Hematopoietic multipotent progenitor cell treated with erythropoietin and hydrocortisone succinate and interleukin-3 and kit ligand, for 17 days (in vitro differentiated cells): ENCODE data around the gene MIER3.

ENCODE experiments used
- DNase-seq: peaks from one replicate; pipeline ENCODE4 v3.0.0-alpha.2; 2015; ENCODE audit warnings: low spot score

MIER3 gene

DNA sequence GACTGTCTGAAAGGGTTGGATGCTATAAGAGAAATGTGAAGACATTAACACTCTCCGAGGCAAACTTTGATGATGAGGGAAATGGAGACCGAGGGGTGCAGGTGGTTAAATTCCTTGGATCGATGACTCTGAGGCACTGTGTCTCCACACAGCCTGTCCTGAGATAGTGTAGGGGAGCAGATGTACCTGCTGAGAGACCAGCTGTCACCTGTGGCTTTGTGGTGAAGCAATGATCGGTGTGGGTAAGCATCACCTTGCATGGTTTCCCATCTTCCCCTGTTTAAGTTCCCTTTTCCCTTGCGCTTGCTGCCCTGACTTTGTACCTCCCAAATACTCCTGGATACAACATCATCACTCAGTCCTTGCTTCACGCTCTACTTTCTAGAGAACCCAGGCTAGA is 9.8 kb upstream of the MIER3 start:
- DNase-seq, result no peak

DNA sequence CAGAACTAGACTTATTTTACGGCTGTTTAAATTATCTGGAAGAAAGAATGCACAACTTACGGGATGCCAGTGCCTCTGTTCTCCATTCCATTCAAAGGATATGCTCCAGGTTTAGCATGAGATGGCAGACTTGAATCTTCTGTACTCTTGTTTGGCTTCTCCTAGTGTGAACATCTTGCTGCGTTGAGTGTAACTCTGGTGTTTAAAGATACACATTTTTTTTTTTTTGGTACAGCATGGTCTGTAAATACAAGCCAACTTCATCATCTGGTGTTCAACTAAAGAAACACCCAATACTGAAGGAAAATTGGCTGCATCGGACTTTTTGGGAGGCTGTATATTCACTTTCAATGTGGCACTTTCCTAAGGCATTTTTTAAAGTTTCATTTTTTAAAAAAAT is 7.4 kb upstream of the MIER3 start:
- DNase-seq, result no peak

DNA sequence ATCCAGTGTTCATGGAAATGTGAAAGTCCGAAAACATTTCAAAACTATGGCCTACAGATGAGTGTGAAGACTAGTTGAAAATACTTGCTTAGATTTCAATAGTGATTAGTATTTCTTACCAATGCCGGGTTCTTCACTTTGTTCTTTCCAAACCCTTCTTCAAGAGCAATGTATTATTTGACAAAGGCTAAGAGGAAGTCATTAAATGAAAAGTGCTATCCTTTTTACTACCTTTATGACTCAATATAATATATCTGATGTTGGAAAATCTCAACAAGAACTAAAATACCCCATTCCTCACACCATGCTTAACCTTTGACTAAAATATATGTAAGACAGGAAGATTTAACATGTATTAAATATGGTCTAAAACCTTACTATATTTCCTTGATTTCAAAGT is 6.7 kb upstream of the MIER3 start:
- DNase-seq, result no peak

DNA sequence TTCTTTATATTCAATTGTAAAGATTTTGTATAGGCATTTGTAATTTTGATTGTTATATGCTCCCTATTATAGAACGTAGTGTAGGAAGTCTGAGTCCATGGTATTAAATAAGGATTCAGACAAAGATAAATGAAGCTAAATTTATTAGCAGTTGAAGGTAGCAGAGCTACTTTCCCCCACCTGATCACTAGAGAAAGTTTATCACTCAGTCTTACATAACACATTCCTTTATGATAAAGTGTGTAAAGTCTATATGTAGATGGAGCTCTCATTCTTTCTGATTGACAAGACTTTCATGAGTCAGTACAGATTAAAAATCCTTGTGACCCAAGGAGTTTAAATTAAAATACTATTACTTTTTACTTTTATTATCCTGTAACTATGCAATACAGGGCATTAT is 2.3 kb upstream of the MIER3 start:
- DNase-seq, result no peak

- DNase-seq, result peak; percentile 26
Measured at GRCh38 chr5:56951126-56951945, 587 bp downstream of the MIER3 start.

DNA sequence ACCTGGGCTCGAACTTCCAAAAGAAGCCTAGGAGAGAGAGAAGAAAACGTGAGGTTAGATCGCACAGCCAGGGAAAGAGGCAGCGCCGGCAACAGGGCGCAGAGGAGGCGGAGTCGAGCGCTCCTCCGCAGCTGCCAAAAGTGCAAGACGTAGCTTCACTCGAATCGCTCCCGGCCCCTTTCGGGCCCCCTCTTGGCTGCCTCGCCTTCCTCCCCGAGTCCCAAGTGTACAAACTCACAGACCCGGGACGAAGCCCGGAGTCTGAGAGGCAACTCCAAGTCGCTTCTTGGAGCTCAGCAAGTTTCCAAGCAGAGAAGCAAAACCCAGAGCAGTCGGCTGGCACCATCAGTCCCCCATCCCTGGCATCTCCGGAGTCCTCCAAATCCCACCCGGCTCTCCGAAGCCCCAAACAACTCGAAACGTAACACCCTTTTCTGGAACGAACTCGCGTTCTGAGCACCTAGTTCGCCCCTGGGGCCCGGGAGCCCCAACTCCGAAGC is 1.2 kb downstream of the MIER3 start:
- DNase-seq, result peak; percentile 52

DNA sequence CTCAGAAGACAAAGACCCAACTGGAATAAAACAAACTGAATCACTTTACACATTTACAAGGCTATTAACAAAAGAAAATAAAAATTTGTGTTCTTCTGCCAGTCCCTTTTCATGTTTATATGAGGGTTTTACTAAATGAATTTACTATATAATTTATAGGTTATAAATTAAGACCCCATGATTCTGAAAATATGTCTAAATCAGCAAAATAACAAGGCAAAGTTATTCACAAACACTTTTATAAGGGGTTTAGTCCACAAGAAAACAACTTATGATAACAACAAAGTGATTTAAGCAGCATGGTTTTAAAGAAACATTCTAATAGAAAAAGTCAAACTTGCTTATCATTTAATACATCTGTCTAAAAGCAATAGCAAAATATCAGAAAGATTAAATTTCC is 4.9 kb downstream of the MIER3 start:
- DNase-seq, result no peak

DNA sequence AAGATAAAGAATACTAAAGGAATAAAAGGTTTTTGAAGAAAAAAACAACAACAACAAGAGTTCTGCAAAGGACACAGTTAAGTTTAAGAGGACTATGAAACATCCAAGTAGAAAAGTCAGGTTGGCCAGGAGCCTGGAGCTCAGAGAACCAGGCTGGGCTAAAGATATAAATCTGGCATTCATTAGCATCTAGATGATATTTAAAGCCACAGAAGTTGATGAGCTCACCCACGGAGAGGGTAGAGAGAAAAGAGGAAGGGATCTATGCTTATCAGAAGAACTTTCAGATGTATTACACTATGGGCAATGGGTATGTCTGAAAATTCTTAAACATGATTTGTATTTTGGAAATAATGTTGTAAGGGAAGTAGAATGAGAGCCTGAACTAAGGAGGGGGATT is 9.9 kb downstream of the MIER3 start:
- DNase-seq, result no peak

DNA sequence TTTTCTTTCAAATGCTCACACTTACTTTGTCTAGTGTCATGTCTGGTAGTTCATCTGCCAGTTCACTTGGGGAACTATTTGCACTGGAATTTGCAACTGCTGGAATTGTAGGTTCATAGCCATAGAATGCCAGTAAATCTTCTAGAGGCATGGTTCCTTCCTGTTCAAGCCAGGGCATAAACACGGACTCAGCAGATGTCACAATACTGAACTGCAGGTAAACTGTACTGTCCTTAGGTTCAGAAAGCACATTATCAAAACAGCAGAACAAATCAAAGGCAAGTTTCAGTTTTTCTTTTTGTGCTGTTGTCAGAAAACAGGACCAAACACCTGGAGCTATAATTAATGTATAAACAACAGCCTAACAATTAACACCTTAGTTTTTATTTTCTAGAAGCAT is 13.1 kb downstream of the MIER3 start:
- no peak for DNase-seq

DNA sequence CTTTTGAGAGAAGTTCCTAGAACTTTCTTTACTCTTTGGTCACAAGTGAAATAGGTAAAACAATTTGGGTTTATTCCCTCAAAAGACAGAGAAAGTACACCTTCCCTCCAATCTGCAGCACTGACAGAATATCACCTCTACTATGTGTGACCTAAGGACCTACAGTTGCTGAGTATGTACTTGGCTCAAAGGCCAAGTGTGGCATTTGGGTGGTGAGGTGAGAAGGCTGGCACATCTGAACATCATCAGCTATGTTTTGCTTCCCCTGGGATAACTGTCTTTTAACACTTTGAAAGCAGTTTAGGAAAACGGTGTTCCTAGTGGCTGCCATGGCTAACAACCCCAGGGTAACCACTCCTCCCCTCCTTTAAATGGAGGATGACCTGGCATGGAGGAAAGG is 17.6 kb downstream of the MIER3 start:
- no peak for DNase-seq

DNA sequence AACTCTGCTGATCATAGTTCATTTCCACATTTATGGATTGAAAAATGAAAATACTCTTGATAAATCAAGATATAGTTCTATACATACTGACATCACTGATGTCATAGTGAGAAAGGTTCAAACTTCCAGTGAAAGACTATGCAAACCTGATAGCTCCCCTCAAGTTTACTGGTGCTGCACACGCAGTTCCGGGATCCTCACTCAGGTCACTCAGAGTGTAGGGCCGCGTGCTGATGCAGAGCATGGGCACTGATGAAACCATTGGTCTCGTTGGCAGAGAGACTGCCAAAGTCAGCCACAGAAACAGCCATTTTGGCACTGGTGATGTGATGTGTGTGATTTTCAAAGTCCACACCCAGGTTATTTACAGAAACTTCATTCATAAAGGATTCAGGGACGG is 29.0 kb downstream of the MIER3 start:
- no peak for DNase-seq

DNA sequence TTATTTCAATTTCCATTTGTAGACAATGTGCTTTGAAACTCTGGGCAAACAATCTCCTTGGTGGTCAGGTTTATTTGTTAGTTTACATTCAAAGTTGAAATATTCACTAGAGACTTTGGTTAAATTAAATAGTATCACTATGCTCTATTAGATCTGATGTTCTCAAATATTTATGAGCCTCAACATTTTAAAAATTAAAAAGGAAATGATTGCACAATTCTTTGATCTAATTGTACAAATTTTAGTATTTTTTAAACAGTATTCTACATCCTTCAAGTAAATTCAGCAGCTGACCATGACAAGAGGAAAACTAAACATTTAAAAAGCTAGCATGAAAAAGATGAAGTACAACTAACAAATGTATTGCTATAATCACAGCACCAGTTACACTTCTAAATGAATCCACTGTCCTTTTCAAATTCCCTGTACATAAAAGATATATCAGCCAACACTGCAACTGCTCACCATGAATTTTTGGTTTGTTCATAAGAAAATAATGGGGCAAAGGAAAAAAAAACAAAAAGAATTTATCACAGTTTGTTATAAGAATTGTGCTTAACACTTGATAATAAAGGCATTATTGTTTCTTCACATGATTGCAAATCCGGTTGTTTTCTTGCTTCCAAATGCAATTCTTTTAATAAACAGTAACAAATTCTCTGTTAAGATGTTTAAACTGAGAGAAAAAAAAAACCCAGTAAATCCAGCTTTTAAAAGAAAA is 31.8 kb downstream of the MIER3 start:
- no peak for DNase-seq

- no peak for DNase-seq
Measured at GRCh38 chr5:56918054-56918453, 33.9 kb downstream of the MIER3 start.

DNA sequence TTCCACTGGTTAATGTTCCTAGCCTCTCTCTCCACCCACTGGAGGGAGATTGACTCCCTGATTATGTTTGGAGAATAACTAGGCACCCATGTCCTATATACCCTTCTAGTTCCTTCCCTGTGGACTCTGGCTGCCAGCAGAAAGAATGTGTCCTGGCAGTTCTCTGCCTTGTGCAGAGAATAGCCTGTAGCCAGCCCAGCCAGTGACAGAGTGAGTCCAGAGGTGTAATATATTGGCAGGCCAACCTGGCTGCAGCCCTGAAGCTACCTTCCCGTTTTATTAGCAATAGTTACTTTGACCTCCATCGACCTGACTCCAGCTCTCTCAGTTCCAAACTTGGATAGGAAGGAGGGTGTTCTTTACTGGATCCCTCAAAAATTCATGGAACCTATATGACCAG is 34.4 kb downstream of the MIER3 start:
- DNase-seq, result no peak

- no peak for DNase-seq
Measured at GRCh38 chr5:56914678-56915077, 37.2 kb downstream of the MIER3 start.

- no peak for DNase-seq
Measured at GRCh38 chr5:56913766-56914165, 38.2 kb downstream of the MIER3 start.

- DNase-seq, result no peak
Measured at GRCh38 chr5:56910210-56910965, 41.5 kb downstream of the MIER3 start.

DNA sequence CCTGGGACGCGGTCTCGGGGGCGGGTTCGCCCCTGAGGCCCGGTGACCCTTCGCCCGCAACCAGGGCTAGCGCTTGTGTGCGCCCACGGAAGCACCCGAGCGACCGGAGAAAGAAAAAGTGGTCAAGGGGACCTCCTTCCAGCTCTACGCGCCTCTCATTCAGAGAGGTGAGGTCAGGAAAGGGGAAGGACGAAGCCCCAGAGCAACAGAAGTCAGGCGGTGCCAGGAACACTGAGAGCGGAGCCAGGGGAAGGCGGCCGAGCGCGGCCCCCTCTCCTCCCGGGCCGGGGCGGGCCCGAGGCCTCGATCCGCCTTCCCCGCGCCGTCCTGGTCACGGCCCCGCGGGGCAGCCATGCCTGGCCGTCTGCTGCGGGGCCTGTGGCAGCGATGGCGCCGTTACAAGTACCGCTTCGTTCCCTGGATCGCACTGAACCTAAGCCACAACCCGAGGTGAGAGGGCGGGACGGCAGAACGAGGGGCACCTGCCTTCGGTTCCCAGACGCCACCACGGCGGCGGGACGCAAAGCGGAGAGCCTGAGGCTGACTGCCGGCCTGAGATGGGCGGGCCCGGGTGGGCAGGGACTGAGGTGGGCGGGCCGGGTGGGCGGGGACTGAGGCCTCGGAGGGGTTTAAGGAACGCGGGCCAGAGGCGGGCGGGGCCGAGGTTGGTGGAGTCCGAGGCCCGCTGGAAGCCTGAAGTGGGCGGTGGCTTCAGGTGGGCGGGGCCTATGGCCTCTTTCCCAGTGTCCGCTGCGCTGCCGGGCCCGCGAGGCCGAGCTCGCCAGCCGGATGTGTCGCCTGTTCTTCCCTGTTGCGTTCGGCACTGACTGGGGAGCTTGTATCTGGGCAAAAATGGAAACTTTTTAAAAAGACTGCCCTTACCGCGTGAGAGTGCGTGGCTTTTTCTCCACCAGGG is 42.4 kb downstream of the MIER3 start, which contains the start of gene SETD9:
TSS of gene SETD9 (plus strand) at position 303 of the 916 bp plus-strand sequence. CDS start at position 353, 50 bp downstream.
- peak; percentile 99 for DNase-seq

DNA sequence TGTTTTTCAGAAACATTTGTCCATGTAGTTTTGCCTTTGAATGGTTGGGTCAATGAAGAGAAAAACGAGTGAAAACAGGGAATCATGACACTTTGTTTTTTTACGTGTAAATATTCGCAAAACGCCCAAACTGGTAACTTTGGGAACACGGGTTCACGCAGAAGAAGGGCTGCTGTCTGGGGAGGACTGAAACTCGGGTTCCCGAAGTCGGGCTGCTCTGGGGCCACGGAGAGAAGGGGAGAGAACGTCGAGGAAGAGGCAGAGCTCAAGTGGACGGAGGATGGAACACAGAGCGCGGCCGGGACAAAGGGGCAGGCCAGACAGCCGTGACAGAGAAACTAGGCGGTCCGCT is 43.0 kb downstream of the MIER3 start:
- no peak for DNase-seq

DNA sequence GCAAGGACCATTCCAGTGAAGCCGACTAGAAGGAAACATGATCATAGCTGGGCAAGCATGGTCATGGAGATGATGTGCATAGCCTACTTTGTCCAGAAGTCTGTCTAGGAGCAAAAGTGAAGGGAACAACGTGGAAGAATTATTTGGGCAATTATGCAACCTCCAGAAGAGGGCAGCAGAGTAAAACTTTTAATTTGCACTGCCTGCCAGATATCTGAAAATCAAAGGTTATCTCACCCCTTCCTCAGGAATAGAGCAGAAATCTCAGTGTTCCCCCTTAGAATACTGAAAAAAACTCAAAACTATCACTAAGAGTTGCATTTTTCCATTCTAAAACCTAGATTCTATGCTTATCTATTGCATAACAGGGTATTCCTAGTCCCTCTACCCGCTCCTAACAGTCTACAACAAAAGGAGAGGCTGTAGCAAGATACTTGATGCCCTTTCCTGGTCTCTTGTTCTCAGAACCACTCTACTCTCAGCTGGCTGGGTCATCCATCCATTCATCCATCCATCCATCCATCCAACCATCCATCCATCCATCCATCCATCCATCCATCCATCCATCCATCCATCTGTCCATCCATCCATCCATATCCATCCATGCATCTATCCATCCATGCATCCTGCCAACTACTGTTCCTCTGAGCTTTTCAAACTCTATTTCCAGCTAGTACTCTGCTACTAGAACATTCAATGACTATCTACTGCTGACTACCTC is 50.9 kb downstream of the MIER3 start:
- peak; percentile 78 for DNase-seq

DNA sequence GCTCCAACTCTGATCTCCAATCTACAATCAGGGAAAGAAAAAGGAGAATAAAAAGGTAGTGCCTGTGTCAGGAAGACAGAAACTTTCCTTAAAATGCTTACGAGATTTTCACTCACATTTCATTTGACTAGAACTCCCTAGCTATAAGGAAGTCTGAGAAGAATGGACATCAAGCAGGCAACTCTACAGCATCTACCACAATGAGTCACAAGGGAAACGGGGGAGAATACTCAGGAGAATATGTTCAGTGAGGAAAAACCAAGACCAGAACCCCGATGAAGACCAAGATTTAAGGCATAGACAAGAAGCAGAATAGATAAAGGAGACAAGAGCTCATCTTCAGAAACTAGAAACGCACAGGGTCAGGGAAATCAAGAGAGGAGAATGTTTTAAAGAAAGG is 51.5 kb downstream of the MIER3 start:
- DNase-seq, result no peak
